ENCODE measurements around the gene SLIT3. TPM values are rescaled to one million over a fixed set of nuclear protein-coding genes. Genes with fewer than 3 reads are reported as not detected.

Gene SLIT3
- total RNA-seq, 3 donors from 2014 or later (not counting 1 experiment from before 2014, with no cell fraction given): 0.34 to 0.80 TPM; not detected in 1

GRCh38 chr5:168681556-168682183 lies 619.3 kb downstream of the SLIT3 start:
- 86% methylated on average over 4 of the region's 4 CpGs for WGBS (ENCODE audit: insufficient coverage)
- TF ChIP-seq, protein P1, sequence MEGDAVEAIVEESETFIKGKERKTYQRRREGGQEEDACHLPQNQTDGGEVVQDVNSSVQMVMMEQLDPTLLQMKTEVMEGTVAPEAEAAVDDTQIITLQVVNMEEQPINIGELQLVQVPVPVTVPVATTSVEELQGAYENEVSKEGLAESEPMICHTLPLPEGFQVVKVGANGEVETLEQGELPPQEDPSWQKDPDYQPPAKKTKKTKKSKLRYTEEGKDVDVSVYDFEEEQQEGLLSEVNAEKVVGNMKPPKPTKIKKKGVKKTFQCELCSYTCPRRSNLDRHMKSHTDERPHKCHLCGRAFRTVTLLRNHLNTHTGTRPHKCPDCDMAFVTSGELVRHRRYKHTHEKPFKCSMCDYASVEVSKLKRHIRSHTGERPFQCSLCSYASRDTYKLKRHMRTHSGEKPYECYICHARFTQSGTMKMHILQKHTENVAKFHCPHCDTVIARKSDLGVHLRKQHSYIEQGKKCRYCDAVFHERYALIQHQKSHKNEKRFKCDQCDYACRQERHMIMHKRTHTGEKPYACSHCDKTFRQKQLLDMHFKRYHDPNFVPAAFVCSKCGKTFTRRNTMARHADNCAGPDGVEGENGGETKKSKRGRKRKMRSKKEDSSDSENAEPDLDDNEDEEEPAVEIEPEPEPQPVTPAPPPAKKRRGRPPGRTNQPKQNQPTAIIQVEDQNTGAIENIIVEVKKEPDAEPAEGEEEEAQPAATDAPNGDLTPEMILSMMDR (IDR thresholded peaks at IDR 0.05): no peak
- H3K27ac ChIP-seq (ENCODE audit: low read length): no peak overlapping the region
- H3K4me3 ChIP-seq (ENCODE audit: low read length): no peak overlapping the region
- ATAC-seq (no peak), DNase-seq (no peak)
- peaks cover 6% of the 10 kb centered on the region for H3K4me1 ChIP-seq (ENCODE audit: control insufficient read depth, insufficient read depth, low read length)
- no peak overlapping the region for H3K4me3 Mint-ChIP-seq
- H3K9me3 ChIP-seq (ENCODE audit: control insufficient read depth, insufficient read depth, low read length): no peaks in the 10 kb centered on the region
- H3K36me3 ChIP-seq (ENCODE audit: control insufficient read depth, insufficient read depth, low read length): no peaks in the 10 kb centered on the region
- H3K36me3 Mint-ChIP-seq: no peaks in the 10 kb centered on the region
- no peaks in the 10 kb centered on the region for H3K27me3 Mint-ChIP-seq (ENCODE audit: low read depth in 2 of 2)
- peaks cover 0 to 5% of the 10 kb centered on the region in 2 donors for H3K4me1 Mint-ChIP-seq
- intact Hi-C loops (cut with micrococcal nuclease): no loop called here
- H3K27me3 ChIP-seq (ENCODE audit: control insufficient read depth, insufficient read depth, low read length): no peaks in the 10 kb centered on the region
- H3K27ac Mint-ChIP-seq: no peak overlapping the region
- no peaks in the 10 kb centered on the region for H3K9me3 Mint-ChIP-seq

GRCh38 chr5:168680395-168680794 lies 620.5 kb downstream of the SLIT3 start:
- WGBS (ENCODE audit: insufficient coverage): 74% methylated on average over 2 of the region's 2 CpGs
- no peaks in the 10 kb centered on the region for H3K36me3 ChIP-seq (ENCODE audit: control insufficient read depth, insufficient read depth, low read length)
- no peak overlapping the region for H3K4me3 Mint-ChIP-seq
- H3K4me3 ChIP-seq (ENCODE audit: low read length): no peak overlapping the region
- TF ChIP-seq, protein P1 (IDR thresholded peaks at IDR 0.05): no peak
- DNase-seq (no peak), ATAC-seq (no peak)
- peaks cover 0 to 5% of the 10 kb centered on the region in 2 donors for H3K4me1 Mint-ChIP-seq
- no peak overlapping the region for H3K27ac Mint-ChIP-seq
- H3K27me3 ChIP-seq (ENCODE audit: control insufficient read depth, insufficient read depth, low read length): no peaks in the 10 kb centered on the region
- peaks cover 6% of the 10 kb centered on the region for H3K4me1 ChIP-seq (ENCODE audit: control insufficient read depth, insufficient read depth, low read length)
- H3K36me3 Mint-ChIP-seq: no peaks in the 10 kb centered on the region
- H3K27ac ChIP-seq (ENCODE audit: low read length): no peak overlapping the region
- intact Hi-C loops (cut with micrococcal nuclease): no loop called here
- H3K9me3 Mint-ChIP-seq: no peaks in the 10 kb centered on the region
- H3K27me3 Mint-ChIP-seq (ENCODE audit: low read depth in 2 of 2): peaks cover 0 to 5% of the 10 kb centered on the region in 2 donors
- no peaks in the 10 kb centered on the region for H3K9me3 ChIP-seq (ENCODE audit: control insufficient read depth, insufficient read depth, low read length)

GRCh38 chr5:168679515-168679920 lies 621.4 kb downstream of the SLIT3 start:
- ATAC-seq (peak; percentile 38 to 64 (median 44)), DNase-seq (peak; percentile 38 to 77)
- Histone ChIP-seq H3K27ac (ENCODE audit: low read length) (no peak overlapping the region), H3K4me1 (ENCODE audit: control insufficient read depth, insufficient read depth, low read length) (peaks cover 6% of the 10 kb centered on the region), H3K36me3 (ENCODE audit: control insufficient read depth, insufficient read depth, low read length) (no peaks in the 10 kb centered on the region), H3K4me3 (ENCODE audit: low read length) (no peak overlapping the region), H3K9me3 (ENCODE audit: control insufficient read depth, insufficient read depth, low read length) (no peaks in the 10 kb centered on the region), H3K27me3 (ENCODE audit: control insufficient read depth, insufficient read depth, low read length) (no peaks in the 10 kb centered on the region)
- intact Hi-C loops (cut with micrococcal nuclease): loop anchor here (1.0 kb wide), 2 partner anchors 623 to 902 kb away; no protein-coding TSS in a partner anchor
- TF ChIP-seq, protein P1 (IDR thresholded peaks at IDR 0.05): peak; percentile 89
- Mint-ChIP-seq H3K9me3 (no peaks in the 10 kb centered on the region), H3K36me3 (no peaks in the 10 kb centered on the region), H3K4me3 (no peak overlapping the region), H3K4me1 (peaks cover 0 to 5% of the 10 kb centered on the region in 2 donors), H3K27me3 (ENCODE audit: low read depth in 2 of 2) (peaks cover 0 to 5% of the 10 kb centered on the region in 2 donors), H3K27ac (no peak overlapping the region)
- 19% methylated on average over 9 of the region's 9 CpGs for WGBS (ENCODE audit: insufficient coverage)

DNA sequence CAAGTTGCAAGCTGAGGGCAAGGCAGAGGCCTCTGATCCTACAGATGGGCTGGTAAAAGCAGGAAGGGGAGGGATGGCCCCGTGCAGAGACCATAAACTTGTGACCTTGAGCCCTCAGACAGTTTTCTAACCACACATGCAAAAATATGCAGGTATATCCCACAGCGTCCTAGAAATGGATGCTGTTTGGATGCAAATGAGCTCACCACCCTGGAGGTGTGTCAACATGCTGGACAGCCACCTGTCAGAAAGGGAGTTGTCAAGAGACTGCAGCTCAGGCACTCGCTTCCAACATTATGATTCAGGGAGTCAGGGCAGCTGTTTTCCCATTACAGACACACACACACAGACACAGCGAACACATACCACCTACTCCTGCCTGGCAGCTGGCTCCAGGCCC lies 624.4 kb downstream of the SLIT3 start:
- H3K4me3 Mint-ChIP-seq: no peak overlapping the region
- peaks cover 0 to 5% of the 10 kb centered on the region in 2 donors for H3K27me3 Mint-ChIP-seq (ENCODE audit: low read depth in 2 of 2)
- Histone ChIP-seq H3K36me3 (ENCODE audit: control insufficient read depth, insufficient read depth, low read length) (no peaks in the 10 kb centered on the region), H3K27ac (ENCODE audit: low read length) (no peak overlapping the region), H3K4me3 (ENCODE audit: low read length) (no peak overlapping the region), H3K4me1 (ENCODE audit: control insufficient read depth, insufficient read depth, low read length) (no peaks in the 10 kb centered on the region), H3K27me3 (ENCODE audit: control insufficient read depth, insufficient read depth, low read length) (no peaks in the 10 kb centered on the region), H3K9me3 (ENCODE audit: control insufficient read depth, insufficient read depth, low read length) (no peaks in the 10 kb centered on the region)
- no peaks in the 10 kb centered on the region for H3K9me3 Mint-ChIP-seq
- intact Hi-C loops (cut with micrococcal nuclease): no loop called here
- DNase-seq (no peak), ATAC-seq (no peak)
- 58% methylated on average over 4 of the region's 4 CpGs for WGBS (ENCODE audit: insufficient coverage)
- H3K27ac Mint-ChIP-seq: no peak overlapping the region
- H3K4me1 Mint-ChIP-seq: no peaks in the 10 kb centered on the region
- H3K36me3 Mint-ChIP-seq: no peaks in the 10 kb centered on the region
- TF ChIP-seq, protein P1 (IDR thresholded peaks at IDR 0.05): no peak

Data from natural killer cell (primary cell).